ENCODE measurements around the gene NUBPL.

Gene NUBPL

GRCh38 chr14:31560759-31561154, 447 bp upstream of the NUBPL start:
- TF ChIP-seq GATA3 (IDR thresholded peaks at IDR 0.05; ENCODE audit: low read depth, low read length), result no peak
- no peak for TF ChIP-seq GATA2 (IDR thresholded peaks at IDR 0.05; ENCODE audit: low read depth, low read length)

GRCh38 chr14:31564194-31564593, 3.0 kb downstream of the NUBPL start:
- no peak for TF ChIP-seq GATA3 (IDR thresholded peaks at IDR 0.05; ENCODE audit: low read depth, low read length)
- no peak for TF ChIP-seq GATA2 (IDR thresholded peaks at IDR 0.05; ENCODE audit: low read depth, low read length)

- no peak for TF ChIP-seq GATA2 (IDR thresholded peaks at IDR 0.05; ENCODE audit: low read depth, low read length)
- TF ChIP-seq GATA3 (IDR thresholded peaks at IDR 0.05; ENCODE audit: low read depth, low read length), result no peak
Observed at GRCh38 chr14:31566456-31566855, 5.3 kb downstream of the NUBPL start.

- no peak for TF ChIP-seq GATA3 (IDR thresholded peaks at IDR 0.05; ENCODE audit: low read depth, low read length)
- no peak for TF ChIP-seq GATA2 (IDR thresholded peaks at IDR 0.05; ENCODE audit: low read depth, low read length)
Observed at GRCh38 chr14:31567655-31568054, 6.5 kb downstream of the NUBPL start.

- TF ChIP-seq GATA2 (IDR thresholded peaks at IDR 0.05; ENCODE audit: low read depth, low read length), result no peak
- no peak for TF ChIP-seq GATA3 (IDR thresholded peaks at IDR 0.05; ENCODE audit: low read depth, low read length)
Observed at GRCh38 chr14:31568161-31568560, 7.0 kb downstream of the NUBPL start.

- TF ChIP-seq GATA3 (IDR thresholded peaks at IDR 0.05; ENCODE audit: low read depth, low read length), result no peak
Observed at GRCh38 chr14:31568671-31569070, 7.5 kb downstream of the NUBPL start.

GRCh38 chr14:31572955-31573354, 11.8 kb downstream of the NUBPL start:
- TF ChIP-seq GATA3 (IDR thresholded peaks at IDR 0.05; ENCODE audit: low read depth, low read length), result no peak
- TF ChIP-seq GATA2 (IDR thresholded peaks at IDR 0.05; ENCODE audit: low read depth, low read length), result no peak

GRCh38 chr14:31576949-31577348, 15.7 kb downstream of the NUBPL start:
- no peak for TF ChIP-seq GATA2 (IDR thresholded peaks at IDR 0.05; ENCODE audit: low read depth, low read length)

GRCh38 chr14:31578266-31578665, 17.1 kb downstream of the NUBPL start:
- no peak for TF ChIP-seq GATA2 (IDR thresholded peaks at IDR 0.05; ENCODE audit: low read depth, low read length)
- TF ChIP-seq GATA3 (IDR thresholded peaks at IDR 0.05; ENCODE audit: low read depth, low read length), result no peak

GRCh38 chr14:31578792-31579501, 17.7 kb downstream of the NUBPL start:
- no peak for TF ChIP-seq GATA3 (IDR thresholded peaks at IDR 0.05; ENCODE audit: low read depth, low read length)
- TF ChIP-seq GATA2 (IDR thresholded peaks at IDR 0.05; ENCODE audit: low read depth, low read length), result no peak

- TF ChIP-seq GATA3 (IDR thresholded peaks at IDR 0.05; ENCODE audit: low read depth, low read length), result no peak
Observed at GRCh38 chr14:31580234-31580633, 19.0 kb downstream of the NUBPL start.

GRCh38 chr14:31582286-31582691, 21.1 kb downstream of the NUBPL start:
- TF ChIP-seq GATA2 (IDR thresholded peaks at IDR 0.05; ENCODE audit: low read depth, low read length) (no peak), GATA3 (IDR thresholded peaks at IDR 0.05; ENCODE audit: low read depth, low read length) (no peak)

- TF ChIP-seq GATA2 (IDR thresholded peaks at IDR 0.05; ENCODE audit: low read depth, low read length) (no peak), GATA3 (IDR thresholded peaks at IDR 0.05; ENCODE audit: low read depth, low read length) (no peak)
Observed at GRCh38 chr14:31582836-31583452, 21.7 kb downstream of the NUBPL start.

GRCh38 chr14:31590206-31590605, 29.0 kb downstream of the NUBPL start:
- TF ChIP-seq GATA3 (IDR thresholded peaks at IDR 0.05; ENCODE audit: low read depth, low read length) (no peak), GATA2 (IDR thresholded peaks at IDR 0.05; ENCODE audit: low read depth, low read length) (no peak)

- TF ChIP-seq GATA2 (IDR thresholded peaks at IDR 0.05; ENCODE audit: low read depth, low read length) (no peak), GATA3 (IDR thresholded peaks at IDR 0.05; ENCODE audit: low read depth, low read length) (no peak)
Observed at GRCh38 chr14:31592122-31592521, 30.9 kb downstream of the NUBPL start.

- no peak for TF ChIP-seq GATA3 (IDR thresholded peaks at IDR 0.05; ENCODE audit: low read depth, low read length)
- no peak for TF ChIP-seq GATA2 (IDR thresholded peaks at IDR 0.05; ENCODE audit: low read depth, low read length)
Observed at GRCh38 chr14:31592631-31593030, 31.4 kb downstream of the NUBPL start.

All from SH-SY5Y (cell line).